ENCODE data around the gene OTOP1.

DNA sequence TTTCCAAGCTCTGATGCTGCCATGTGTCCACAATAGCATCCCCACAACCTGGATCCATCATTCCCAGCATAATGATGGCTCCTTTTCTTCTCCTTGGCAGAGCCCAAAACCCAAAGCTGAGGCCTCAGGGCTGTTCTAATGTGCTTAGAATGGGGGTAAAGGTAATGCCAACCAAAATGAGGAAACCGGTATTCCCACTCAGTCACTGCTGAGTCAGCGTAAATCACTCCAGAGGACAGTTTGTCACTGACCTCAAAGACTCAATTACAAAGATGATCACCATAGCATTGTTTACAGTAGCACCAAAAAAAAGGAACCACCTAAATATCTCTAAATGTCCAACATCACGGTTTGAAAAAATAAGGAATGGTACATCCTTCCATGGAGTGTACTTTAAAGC is 41.2 kb downstream of the OTOP1 start:
- TF ChIP-seq, protein P1, sequence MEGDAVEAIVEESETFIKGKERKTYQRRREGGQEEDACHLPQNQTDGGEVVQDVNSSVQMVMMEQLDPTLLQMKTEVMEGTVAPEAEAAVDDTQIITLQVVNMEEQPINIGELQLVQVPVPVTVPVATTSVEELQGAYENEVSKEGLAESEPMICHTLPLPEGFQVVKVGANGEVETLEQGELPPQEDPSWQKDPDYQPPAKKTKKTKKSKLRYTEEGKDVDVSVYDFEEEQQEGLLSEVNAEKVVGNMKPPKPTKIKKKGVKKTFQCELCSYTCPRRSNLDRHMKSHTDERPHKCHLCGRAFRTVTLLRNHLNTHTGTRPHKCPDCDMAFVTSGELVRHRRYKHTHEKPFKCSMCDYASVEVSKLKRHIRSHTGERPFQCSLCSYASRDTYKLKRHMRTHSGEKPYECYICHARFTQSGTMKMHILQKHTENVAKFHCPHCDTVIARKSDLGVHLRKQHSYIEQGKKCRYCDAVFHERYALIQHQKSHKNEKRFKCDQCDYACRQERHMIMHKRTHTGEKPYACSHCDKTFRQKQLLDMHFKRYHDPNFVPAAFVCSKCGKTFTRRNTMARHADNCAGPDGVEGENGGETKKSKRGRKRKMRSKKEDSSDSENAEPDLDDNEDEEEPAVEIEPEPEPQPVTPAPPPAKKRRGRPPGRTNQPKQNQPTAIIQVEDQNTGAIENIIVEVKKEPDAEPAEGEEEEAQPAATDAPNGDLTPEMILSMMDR (IDR thresholded peaks at IDR 0.05): no peak
- TF ChIP-seq POLR2A (IDR thresholded peaks at IDR 0.05): no peak

Data from Peyer's patch (tissue), 4 donors.